HG02840 (cell line): Measurements from ENCODE around the gene GPHN.

ENCODE experiments used
- ATAC-seq: cut with Tn5 transposase; IDR thresholded peaks from one replicate; pipeline ENCODE4 v1.9.1; 2021; ENCODE audit warnings: mild to moderate bottlenecking, moderate library complexity, moderate number of reproducible peaks; ENCODE audit not compliant: unreplicated experiment, low FRiP score

The GPHN gene

DNA sequence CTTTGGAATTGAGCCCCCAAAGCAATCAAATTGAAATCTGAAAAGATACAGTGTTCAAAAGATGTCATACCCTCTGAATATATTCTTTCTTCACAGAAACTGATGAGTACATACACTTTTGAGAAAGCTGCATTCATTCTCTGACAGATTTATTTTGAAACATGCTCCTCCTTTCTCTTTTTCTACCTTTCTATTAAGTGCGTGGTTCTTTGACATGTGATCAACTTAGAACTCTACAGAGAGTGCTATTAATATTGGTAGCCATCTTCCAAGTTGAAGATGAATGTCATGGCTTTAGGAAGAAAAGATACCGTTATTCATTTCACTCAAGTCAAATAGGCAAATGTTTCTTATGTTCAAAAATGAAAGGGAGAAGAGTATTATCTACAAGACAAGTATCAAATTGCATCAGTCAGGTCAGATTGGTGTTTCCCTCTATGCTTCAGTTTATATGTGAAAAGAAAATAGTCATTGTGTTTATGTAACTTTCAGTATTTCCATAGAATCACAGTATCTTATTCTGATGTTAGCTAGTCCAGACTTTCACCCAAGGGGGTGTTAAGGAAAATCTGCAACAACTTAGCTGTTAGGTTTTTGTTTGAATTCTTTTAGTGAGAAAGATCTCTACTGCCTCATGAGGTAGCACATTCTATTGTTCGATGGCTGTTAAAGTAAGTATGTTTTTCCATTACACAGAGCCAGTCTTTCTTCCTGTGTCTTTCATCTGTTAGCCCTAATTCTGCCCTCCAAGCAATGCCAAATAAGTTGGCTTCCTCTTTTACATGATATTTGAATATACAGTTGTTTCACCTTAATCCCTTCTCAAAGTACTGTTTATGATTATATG, 625.9 kb downstream of the GPHN start:
- ATAC-seq, result no peak

DNA sequence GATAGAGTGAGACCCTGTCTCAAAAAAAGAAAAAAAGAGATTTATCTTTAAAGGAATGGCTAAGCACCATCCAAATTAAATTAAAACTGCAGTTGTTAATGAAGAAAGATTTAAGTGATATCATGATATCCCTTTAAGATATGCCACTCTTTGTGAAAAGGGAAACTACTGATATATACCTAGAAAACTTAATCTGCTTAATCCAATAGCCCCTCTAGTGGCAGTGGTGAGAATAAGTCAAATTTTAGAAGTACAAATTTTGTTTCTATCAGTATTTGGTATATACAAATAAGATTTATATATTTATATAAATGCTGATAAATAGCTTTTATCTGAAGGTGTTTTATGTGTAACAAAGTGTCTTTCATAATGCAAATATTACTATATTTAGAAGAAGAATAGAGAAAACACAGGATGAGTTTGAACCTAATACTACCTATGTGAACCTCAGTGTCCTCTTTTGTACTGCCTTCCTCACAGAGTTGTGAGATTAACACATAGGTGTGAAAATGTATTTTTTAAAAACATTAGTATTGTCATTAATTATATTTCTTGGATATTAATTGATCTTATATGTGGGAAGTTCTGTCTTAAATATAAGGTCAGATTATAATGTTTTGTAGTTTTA, 629.9 kb downstream of the GPHN start:
- ATAC-seq, result no peak

DNA sequence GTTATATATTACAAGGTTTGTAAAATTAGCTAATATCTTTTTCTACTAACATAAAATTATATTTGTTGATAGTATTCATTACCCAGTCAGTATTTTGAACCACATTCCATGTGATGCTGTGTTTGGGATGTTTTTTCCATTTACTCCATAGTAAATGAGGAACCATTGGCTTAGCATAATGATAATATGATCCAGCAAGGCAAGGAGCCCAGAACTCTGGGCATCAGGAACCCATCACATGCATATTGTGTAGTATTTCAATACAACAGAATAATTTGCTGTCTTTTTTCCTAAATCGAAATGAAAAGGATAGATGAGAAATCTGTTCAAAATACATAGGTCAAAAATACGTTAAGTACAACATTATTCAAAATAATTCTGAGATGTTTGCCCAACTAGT, 632.6 kb downstream of the GPHN start:
- no peak for ATAC-seq

DNA sequence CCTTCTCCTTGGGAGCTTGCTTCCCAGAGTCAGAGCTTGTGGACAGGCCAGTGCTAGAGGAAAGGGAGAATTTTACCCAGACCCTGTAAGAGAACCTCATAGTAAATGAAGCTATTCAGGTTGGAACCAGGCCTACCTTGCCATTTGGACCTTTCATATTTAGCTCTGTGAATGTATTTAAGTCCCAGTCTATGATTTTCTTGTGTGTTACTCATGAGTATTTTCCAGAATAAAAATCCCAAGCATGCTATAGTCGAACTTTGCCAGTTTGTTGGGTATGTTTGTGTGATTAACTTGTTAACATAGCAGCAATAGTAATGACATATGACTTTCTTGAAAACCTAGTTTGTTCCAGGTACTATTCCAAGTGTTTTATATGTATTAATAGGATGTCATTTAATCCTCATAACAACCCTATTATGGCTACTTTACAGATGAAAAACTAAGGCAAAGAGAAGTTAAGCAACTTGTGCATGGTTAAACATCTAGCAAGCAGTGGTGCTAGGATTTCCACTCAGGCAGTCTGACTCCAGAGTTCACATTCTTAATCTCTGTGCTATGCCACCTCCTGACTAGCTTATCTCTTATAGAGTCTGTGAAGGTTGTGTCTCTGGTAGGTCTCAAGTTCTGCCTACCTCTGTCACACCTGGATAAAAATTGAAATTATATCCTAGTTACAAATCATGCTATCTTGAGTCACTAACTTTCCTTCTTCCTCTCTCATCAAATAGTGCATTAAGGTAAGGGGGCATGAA, 633.4 kb downstream of the GPHN start:
- no peak for ATAC-seq

DNA sequence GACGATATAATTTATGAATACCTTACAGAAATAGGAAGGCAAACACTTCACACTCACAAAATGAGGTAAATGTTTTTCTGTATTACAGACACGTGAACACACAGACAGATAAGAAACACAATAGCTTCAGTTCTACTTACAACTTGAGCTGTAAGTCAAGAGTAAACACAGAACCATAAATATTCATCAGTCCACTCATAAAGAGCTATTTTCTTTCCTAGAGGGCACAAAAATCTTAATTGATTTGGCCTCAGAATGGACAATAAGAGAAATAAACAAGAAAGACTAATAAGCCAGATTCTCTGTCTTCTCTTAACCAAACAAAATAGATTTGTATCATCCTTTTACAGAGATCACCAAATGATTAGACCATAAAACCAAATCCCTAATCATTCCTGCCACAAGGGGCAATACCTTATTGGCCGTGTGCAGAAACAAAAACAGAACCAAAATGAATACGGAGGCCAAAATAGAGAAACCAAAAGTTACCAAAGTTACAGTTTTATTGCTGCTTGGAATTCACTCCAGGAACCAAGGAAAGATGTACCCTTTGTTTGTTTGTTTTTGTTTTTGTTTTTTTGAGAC, 643.2 kb downstream of the GPHN start:
- no peak for ATAC-seq

DNA sequence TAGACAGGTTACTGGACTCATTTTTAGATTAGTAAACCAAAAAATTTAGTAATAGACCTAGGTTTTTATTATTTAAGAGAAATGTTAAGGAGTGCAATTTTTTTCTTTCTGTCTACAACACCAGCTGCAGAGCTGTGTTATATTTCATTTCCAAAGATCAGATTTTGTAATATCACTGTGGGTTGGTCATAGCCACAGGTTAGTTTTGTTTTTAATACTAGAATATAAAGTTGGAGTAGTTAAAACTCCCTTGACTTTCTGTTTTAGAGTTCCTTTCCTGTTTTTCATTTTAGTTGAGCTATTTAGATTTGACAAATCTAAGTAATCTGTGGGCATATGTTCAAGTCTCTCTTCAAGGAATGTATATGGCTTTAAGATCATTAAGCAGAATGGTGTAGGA, 650.6 kb downstream of the GPHN start:
- no peak for ATAC-seq

DNA sequence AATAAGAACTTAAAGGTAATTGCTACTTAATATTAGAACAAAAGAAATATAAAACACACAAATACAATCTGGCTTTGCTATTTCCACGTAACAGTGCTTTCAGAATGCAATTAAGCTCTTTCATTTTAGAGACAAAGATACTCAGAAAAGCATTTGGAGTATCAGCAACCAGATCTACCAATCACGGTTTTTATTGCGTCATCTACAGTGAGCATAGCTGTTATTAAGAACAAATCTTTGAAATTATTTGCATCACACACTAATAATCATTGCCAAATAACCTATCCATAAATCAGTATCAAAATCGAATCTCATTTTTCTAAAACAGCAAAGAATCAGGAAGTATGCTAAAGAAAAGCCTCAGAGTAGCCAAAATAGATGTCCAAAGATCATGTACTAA, 654.4 kb downstream of the GPHN start:
- ATAC-seq, result no peak

DNA sequence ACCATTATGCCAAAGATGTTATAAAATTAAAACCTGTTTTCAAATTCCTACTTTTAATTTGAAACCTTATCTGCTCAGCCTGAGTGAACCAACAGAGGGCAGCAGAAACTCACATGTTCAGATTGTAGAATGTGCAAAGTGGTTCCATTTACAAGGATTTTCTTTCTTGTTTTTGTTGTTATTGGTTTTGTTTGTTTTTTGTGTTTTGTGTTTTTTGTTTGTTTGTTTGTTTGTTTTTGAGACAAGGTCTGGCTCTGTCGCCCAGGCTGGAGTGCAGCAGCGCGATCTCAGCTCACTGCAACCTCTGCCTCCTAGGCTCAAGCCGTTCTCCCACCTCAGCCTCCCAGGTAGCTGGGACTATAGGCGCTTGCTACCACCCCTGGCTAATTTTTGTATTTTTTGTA, 658.5 kb downstream of the GPHN start:
- no peak for ATAC-seq

DNA sequence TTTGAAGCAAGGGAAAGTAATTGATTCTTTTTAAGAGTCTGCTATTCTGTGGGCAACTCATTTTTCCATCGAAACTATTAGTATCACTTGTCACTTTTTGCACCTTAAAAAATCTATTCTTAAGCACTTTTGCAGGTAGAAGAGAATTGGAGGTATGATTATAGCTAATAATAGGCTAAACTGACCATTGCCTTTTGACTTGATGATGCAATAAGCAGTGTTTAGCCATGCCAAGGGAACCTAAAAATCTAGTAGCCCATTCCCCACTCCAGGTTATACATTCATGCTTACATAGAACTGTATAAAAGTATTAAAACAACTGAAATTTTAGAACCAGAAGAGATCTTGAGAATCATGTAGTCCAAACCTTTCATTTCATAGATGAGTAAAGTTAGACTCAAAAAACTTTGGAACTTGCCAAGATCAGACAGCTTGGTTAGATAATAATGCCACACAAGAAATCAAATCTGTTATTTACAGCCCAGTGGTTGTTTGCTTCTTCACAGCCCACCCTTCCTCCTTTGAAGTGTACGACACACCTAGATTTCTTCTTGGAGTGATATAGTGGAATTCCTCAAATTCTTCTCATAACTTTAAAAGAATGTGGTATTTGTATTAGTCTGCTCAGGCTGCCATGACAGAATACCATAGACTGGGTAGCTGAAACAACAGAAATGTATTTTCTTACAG, 659.6 kb downstream of the GPHN start:
- no peak for ATAC-seq

DNA sequence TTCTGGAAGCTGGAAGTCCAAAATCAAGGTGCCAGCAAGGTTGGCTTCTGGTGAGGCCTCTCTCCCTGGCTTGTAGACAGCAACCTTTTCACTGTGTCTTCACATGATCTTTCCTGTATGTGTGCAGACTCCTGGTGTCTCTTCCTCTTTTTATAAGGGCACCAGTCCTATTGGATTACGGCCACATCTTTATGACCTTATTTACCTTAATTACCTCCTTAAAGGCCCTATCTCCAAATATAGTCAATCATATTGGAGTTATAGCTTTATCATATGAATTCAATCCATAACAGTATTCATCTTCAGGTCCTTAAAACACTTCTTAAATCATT, 660.1 kb downstream of the GPHN start:
- no peak for ATAC-seq

DNA sequence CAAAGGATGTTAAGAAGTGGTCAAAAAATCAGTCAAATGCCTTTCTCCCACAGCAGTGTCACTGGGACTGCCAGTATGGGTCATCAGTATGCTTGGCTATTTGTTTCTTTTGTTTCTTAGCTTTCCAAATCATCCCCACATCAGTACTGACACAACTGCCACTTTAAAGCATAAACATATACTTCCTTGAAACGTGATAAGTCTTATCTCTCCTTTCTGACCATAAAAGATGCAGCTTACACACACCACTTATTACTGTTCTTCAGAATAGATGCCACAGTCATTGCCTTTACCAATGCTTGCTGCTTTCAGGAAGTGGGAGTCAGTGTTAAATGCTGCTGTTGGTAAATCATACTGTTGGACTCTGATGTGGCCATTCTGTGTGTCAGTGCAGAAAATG, 662.7 kb downstream of the GPHN start:
- ATAC-seq, result no peak

DNA sequence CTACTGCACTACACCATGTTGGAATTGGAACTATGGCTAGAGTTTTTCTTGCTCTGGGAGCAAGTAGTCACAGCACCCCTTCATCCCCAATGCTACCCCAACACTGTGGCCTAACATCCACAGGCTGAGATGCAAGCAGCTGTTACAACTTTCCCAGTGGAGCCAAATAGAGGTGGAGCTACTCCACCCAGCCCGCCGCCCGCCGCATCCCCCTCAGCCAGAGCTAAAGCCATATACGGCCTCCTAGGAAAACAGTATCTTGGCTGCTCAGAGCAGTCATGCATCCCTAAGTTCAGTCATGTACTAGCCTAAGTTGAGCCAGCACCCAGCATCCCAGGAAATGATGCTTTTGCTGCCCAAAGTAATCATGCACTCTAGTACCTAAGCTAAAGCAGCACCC, 664.1 kb downstream of the GPHN start:
- no peak for ATAC-seq

DNA sequence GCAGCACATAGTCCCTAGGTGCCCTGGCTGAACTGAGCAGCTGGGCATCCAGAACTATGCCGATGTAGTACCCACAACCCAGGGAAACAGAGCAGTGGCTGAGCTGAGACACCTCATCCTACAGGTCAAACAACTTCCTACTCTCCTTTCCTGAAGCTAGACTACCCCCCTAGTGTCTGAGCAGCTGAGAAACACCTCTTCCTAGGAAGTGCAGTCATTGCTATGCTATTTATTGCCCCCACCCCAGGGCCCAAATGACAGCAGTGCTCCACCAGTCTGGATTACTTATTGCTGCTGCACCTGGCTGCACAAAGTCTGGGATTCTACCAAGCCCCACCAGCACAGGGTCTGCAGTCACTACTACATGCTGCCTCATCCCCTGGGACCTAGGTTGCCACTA, 664.6 kb downstream of the GPHN start:
- ATAC-seq, result no peak

DNA sequence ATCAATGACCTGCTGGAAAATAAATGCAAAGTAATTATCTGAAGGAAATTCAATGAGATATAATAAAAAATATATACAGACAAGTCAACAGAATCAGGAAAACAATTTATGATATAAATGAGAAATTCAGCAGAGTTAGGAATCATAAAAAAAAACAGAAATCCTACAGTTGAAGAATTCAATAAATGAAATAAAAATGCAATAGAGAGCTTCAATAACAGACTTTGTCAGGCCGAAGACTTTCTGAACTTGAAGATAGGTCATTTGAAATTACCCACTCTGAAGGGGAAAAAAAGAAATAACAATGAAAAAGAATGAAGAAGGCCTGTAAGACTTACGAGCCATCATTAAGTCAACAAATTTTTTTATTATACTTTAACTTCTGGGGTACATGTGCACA, 665.8 kb downstream of the GPHN start:
- ATAC-seq, result no peak

DNA sequence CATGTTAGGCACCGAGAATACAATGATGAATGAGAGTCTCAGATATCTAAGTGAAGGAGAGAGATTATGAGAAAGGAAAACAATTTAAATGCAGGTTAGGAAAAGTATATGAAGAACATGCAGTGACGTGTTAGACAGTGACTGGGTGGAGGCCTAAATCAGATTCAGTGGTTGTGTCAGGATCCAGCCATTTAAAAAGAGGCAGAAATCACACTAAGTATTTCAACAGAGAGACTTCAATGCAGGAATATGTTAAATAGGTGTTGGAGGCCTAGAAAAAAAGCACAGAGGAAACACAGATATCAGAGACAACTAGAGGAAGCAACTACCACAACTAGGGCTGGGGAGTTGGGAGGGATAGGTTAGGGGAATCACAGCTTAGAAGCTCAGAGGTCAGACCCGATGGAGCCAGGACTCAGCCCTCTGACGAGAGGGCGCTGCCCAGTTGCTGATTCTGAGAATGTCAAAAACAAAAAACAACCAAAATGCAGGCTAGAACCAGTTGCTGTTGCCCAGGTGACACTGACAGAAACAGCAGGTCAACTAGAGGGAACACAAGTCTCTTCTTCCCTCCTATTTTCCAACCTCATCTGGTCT, 678.3 kb downstream of the GPHN start:
- no peak for ATAC-seq

DNA sequence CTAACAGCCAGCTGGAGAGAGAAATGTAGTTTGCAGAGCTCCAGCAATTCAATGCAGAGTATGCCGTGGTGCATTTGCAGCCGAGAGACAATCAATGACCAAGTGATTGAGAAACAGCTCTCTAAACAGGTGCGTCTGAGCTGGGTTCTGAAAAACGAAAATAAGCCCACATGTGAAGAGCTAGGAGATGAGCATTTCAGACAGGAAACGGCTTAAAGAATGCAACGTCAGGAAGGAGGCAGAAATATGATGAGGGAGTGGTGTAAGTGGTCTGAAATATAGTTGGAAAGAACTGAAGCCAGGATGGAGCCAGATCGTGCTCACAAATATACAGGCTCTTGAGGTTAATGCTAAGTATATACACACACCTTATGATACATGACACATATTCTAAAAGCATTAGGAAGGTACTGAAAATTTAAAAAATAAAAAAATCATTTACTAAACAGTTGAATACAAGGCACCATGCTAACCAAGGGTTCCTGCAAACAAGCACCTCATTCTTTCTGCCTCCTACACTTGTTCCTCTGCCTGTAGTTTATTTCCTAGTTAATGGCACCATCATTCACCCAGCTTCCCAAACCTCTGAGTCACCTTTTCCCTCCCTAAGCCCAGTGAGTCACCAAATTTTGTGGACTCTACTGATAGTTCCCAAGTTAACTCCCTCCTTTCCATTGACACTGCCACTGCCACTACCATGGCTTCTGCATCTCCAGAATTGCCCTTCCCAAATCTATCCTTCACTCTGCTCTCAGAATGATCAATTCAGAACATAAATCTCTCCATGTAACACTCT, 679.0 kb downstream of the GPHN start:
- ATAC-seq, result no peak

DNA sequence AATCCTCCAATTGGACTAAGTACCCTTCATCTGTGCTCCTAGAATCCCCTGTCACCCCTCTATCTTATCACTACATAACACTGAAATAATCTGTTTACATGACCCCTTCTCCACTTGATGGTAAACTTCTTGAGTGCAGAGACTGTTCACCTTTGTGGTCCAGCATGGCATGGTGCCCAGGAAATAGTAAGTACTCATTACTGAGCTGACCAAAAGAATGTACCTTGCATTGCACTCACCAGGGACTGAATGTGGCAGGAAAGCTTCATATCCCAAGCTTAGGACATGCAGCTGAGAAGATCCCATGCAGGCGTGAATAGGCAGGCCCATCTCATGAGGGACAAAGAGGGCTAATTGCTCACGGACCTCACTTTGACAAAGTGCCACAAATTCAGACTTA, 679.9 kb downstream of the GPHN start:
- ATAC-seq, result no peak

DNA sequence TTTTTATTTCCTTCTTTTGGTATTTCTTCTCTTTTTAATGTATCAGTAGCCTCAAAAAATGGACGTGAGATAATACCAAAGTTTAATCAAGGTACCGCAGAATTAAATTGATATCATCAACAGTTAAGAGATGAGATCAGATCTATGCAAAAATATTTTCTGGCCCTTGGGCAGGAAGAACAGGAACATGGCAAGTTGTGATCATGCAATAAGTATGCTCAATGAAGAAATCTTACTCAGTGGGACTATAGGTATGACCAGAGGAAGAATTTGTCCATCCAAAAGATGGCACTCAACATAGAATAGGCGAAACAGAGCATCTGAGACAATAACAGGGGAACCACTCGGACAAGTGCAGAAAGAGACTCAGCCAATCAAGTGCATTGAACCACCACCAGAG, 680.4 kb downstream of the GPHN start:
- no peak for ATAC-seq

DNA sequence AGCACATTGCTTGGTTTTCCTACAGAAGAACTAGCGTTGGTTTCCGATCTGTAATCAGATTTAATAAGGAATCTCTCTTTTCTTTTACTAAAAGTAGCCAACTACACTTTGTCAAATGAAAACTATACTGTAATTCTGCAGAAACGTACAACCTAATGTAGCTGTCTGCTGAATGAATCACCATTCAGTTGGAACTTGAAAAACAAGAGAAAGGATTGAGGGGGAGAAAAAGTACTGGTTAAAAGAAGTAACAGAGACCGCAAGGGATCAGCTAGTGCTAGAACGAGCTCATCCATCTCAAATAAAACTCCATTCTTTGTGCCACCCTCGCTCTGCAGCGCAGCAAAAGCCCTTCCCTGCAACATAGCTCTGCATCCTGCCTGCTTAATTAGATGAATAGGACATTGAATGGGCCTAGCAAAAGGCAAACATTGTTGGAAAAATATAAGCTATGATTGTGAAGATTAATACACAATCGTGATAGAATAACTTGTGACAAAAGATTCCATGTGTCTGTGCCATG, 683.9 kb downstream of the GPHN start:
- ATAC-seq, result no peak
